SKM-1 treated with dmso at 0.1 percent for 144 hours (cell line): ENCODE data around the gene DNMT3A.

Experiments
- DNase-seq: peaks from one replicate; lab custom pipeline; 2025; ENCODE audit not compliant: unreplicated experiment; lab: John Stamatoyannopoulos, UW

Gene DNMT3A

GRCh38 chr2:25373269-25373981 lies 31.7 kb upstream of the DNMT3A start:
- no peak for DNase-seq

- DNase-seq: no peak
These were observed 30.9 kb upstream of the DNMT3A start for GRCh38 chr2:25372405-25373268.

- no peak for DNase-seq
These were observed 29.8 kb upstream of the DNMT3A start for GRCh38 chr2:25371253-25372241.

GRCh38 chr2:25369876-25370275 lies 28.2 kb upstream of the DNMT3A start:
- no peak for DNase-seq

GRCh38 chr2:25369439-25369838 lies 27.7 kb upstream of the DNMT3A start:
- no peak for DNase-seq

GRCh38 chr2:25368660-25369059 lies 26.9 kb upstream of the DNMT3A start:
- no peak for DNase-seq

GRCh38 chr2:25367296-25367695 lies 25.6 kb upstream of the DNMT3A start:
- no peak for DNase-seq

GRCh38 chr2:25366629-25367028 lies 24.9 kb upstream of the DNMT3A start:
- no peak for DNase-seq

GRCh38 chr2:25365241-25365640 lies 23.5 kb upstream of the DNMT3A start:
- DNase-seq: no peak

- no peak for DNase-seq
These were observed 22.0 kb upstream of the DNMT3A start for GRCh38 chr2:25363733-25364132.

GRCh38 chr2:25362434-25363145 lies 20.9 kb upstream of the DNMT3A start:
- DNase-seq: peak; percentile 63

- peak; percentile 92 for DNase-seq
These were observed 20.3 kb upstream of the DNMT3A start for GRCh38 chr2:25362049-25362433.

- no peak for DNase-seq
These were observed 19.7 kb upstream of the DNMT3A start for GRCh38 chr2:25361261-25362048.

- no peak for DNase-seq
These were observed 17.1 kb upstream of the DNMT3A start for GRCh38 chr2:25358836-25359235.

- DNase-seq: no peak
These were observed 16.6 kb upstream of the DNMT3A start for GRCh38 chr2:25358249-25358815.

- no peak for DNase-seq
These were observed 14.4 kb upstream of the DNMT3A start for GRCh38 chr2:25356088-25356487.

- DNase-seq: no peak
These were observed 13.5 kb upstream of the DNMT3A start for GRCh38 chr2:25355270-25355669.

- DNase-seq: no peak
These were observed 12.4 kb upstream of the DNMT3A start for GRCh38 chr2:25354116-25354515.

- DNase-seq: no peak
These were observed 7.7 kb upstream of the DNMT3A start for GRCh38 chr2:25349397-25349796.
